GM12801 (cell line): ENCODE measurements around the gene UBE2E2.

Source experiments
- TF ChIP-seq, protein P1 (sequence below): IDR thresholded peaks from one replicate; pipeline ENCODE4 v1.5.1; 2011; ENCODE audit warnings: control low read depth; ENCODE audit not compliant: insufficient read length; ENCODE audit errors: extremely low read depth

Gene UBE2E2

DNA sequence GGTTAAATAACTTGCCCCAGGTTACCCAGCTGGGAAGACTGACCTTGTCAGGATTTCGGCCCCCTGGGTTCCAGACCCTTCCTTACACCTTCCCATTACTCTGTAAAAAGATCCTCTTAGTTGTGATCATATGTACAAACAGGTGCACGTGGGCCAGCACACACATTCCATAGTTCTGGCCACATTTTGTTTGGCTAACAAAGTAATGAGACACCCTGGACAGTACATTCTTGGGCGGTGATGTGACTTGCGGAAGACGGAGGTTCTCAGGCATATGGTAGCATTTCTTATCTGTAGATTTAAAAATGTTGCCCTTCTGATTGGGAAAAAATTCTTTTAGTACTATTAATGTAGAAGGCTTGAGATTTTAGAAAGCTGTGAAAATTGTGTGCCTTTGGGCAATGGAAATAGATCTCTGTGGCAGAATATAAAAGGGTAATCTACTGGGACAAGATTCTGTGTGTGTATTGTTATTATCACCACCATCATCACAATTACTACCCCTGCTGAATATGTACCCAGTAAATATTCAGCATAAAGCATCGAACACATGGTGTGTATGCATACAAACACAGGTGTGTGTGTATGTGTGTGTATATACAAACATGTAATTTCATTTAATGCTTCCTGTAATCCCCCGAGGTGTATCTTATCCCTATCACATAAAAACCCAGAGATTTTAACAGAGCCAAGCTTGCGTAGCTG, 397.2 kb downstream of the UBE2E2 start:
- TF ChIP-seq, protein P1, sequence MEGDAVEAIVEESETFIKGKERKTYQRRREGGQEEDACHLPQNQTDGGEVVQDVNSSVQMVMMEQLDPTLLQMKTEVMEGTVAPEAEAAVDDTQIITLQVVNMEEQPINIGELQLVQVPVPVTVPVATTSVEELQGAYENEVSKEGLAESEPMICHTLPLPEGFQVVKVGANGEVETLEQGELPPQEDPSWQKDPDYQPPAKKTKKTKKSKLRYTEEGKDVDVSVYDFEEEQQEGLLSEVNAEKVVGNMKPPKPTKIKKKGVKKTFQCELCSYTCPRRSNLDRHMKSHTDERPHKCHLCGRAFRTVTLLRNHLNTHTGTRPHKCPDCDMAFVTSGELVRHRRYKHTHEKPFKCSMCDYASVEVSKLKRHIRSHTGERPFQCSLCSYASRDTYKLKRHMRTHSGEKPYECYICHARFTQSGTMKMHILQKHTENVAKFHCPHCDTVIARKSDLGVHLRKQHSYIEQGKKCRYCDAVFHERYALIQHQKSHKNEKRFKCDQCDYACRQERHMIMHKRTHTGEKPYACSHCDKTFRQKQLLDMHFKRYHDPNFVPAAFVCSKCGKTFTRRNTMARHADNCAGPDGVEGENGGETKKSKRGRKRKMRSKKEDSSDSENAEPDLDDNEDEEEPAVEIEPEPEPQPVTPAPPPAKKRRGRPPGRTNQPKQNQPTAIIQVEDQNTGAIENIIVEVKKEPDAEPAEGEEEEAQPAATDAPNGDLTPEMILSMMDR: no peak

DNA sequence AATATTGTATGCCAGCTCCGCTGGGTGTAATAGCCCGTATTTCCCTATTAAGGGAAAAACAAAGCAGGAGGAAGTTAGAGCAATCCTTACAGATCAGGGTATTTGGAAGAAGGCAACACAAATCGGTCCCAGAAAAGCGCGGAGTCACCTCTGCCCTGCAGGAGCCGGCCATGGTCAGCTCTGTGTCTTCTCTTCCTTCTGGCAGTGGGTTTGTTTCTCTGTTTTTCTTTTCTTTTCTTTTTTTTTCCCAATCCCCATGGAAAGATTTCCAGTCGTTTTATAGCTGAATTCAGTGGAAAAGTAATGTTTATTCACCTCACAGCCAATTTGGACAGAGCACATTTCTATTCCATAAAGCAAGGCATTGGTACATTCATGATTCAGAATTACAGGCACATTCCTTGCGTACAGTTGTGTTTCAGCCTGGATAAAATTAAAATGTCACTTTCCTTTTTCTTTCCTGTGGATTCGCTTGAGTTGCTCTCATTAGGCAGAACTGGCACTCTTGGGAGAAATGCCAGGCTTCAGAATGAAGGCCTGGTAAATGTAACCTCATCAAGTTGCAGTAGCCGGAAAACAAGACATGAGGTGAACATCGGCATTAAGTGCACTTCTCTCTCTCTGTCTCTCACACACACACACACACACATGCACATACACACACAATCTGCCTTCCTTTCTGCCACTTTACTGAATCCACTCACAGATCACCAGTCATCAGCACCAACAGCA, 398.1 kb downstream of the UBE2E2 start:
- TF ChIP-seq, protein P1: no peak

DNA sequence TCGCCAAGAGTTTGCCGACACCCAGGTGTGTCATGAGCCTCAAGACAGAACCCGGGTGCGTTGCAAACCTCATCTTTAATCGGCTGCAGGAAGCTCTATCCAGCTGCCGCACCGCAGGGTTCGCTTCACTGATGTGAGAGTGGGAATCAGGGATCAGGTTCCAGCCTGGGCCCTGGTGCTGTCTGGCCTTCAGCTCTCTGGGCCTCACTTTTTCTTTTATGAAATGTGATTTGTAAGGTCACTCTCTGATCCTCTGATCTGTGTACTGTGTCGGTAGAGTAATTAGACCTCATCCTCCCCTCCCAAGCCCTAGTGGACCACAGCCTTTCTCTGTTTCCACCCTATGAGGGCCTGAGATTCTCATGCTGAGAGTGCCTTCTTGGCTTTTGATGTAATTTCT, 399.8 kb downstream of the UBE2E2 start:
- TF ChIP-seq, protein P1: no peak

DNA sequence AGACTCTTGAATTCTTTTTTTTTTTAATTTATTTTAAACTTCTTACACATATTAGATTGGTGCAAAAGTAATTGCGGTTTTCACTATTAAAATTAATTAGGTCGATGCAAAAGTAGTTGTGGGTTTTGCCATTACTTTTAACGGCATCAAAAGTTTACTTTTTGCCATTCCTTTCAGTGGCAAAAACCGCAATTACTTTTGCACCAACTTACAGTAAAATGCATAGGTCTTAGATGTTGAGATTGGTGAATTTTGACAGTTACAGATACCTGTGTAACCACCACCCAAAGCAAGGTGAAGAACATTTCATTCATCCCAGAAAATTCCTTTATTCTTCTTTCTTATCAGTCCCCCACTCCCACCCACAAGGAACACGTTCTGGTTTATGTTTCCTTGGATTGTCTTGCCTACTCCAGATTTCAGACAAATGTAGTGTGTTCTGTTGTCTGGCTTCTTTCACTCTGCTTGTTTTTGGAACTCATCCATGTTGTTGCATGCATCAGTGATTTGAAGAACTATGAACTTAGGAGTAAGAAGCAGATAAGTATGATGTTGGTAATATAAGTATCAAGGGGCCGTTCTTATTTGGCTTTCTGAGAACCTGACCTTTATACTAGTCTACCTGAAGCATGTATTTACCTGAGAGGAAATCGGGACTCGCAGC, 404.2 kb downstream of the UBE2E2 start:
- TF ChIP-seq, protein P1: no peak

DNA sequence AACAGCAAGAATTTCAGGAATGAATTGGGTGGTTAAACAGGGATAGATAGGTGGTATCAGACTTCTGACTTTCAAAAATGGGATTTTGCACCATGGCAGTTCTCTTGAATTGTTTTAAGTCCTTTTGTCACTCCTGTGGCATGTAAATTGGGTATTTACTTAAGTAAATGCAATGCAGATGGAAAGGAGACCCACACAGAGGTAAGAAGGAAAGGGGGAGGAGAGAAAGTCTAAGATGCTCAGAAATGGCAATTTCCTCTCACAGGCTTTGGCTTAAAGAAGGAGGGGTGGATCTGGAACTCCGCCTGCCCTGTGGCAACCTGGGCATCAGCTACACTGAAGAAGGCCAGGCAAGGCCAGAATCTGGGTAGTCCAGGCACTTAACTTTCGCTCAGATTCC, 405.5 kb downstream of the UBE2E2 start:
- TF ChIP-seq, protein P1: no peak

DNA sequence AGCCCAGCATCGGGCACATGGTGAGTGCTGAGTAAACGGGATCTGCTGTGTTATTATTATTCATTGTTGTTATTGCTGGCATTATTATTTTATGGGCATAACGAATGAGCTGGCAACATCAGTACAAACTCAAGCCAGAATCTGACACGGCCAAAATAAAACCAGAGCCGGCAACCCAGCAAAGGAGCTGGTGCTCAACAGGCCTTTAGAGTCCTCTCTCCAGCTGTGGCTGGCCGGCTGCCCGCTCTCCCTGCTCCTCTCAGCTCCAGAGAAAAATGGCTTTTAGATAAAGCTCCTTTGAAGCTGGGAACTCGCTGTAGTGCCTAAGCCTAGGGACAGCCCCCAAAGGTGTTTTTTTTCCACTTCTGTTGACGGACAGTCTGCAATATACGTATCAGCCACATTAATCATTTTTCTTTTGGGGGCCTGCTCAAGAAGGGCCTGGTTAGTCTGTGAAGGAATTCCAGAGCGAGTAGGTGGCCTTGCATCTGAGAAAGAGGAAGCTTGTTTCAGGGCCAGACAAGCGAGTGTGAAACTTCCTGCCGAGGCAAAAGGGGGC, 408.7 kb downstream of the UBE2E2 start:
- TF ChIP-seq, protein P1: no peak

DNA sequence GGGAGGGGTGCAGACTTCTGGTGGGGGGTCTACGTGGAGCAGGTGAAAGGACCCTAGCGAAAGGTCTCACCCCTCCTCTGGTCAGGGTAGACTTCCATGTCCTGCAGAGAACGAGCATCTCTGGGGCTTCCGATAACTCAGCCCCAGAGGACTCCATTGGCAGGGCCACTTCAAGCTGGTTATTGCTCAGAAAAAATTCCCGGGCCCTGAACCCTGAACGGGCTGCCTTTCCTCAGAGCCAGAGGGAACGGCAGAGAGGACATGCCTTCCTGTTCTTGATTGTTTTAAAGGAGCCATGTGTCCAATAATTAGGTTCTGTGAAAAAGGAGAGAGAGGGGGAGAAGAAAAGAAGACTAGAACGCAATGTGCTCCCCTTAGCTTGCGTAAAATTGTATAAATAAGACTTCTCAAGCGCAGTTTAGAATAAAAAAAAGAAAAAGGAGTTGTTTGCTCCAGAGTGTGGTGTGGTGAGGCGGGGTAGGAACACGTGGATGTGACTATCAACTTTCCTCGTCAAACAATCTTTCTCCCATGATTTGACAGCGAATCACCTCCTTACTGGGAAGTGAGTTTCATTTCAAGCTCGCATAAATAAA, 409.3 kb downstream of the UBE2E2 start:
- TF ChIP-seq, protein P1: no peak
